ENCODE measurements around the gene CTSK.
"Not testable (repeated sequence)": the region's sequence is repeated elsewhere in the genome, so short reads cannot be mapped to it uniquely, and the experiment has no call there.

CTSK gene

DNA sequence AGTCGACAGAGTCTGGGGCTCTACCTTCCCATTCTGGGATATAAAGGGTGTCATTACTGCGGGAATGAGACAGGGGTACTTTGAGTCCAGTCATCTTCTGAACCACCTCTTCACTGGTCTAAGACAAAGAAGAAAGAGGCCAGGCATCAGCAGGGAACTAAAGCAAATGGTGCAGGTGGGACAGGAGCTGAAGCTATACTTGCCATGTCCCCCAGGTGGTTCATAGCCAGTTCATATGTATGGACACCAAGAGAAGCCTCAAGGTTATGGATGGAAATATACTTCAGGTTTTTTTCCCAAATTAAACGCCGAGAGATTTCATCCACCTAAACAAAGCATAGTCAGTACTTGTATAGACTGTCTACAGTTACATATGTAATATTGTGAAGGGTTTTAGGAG, 2.2 kb downstream of the CTSK start:
- DNase-seq: no peak

DNA sequence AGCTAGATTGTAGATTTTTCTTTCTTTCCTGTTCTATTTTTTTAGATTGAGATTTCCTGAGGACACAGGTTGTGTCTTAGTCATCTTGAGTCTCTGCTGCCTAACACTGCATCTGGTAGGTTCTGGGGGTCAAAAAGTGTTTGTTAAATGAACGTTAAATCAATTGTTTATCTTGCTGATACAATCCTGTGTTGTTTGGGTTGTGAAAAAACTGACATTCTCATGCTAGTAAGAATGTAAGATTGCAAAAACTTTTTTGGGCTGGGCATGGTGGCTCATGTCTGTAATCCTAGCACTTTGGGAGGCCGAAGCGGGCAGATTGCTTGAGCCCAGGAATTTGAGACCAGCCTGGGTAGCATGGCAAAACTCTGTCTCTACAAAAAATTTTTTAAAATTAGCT, 3.4 kb downstream of the CTSK start:
- DNase-seq: no peak

DNA sequence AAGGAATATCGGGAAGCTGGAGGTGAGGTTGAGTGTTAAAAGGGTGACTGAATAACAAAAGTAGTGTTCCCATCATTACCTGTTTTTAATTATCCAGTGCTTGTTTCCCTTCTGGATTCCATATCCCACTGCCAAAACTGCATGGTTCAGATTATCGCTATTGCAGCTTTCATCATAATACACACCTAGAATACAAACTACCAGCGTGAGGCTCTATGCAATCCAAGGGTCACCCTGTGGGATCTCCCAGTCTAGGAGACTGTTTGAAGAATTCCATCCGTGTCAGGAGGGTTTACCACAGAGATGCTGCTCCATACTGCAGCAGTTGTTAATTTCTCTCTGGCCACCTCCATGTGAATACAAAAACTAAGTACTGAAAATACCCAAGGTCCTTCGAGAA, 9.0 kb downstream of the CTSK start:
- DNase-seq: no peak

DNA sequence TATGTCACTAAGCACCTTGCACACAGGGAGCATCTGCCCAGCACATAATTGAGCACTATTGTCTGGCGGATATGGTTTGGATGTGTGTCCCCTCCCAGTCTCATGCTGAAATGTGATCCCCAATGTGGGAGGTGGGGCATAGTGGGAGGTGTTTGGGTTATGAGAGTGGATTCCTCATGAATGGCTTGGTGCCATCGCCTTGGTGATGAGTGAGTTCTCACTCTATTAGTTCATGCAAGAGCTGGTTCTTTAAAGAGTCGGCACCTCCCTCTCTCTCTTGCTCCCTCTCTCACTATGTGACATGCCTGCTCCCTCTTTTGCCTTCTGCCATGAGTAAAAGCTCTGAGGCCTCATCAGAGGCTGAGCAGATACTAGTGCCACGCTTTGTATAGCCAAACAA, 9.5 kb downstream of the CTSK start:
- DNase-seq: no peak

DNA sequence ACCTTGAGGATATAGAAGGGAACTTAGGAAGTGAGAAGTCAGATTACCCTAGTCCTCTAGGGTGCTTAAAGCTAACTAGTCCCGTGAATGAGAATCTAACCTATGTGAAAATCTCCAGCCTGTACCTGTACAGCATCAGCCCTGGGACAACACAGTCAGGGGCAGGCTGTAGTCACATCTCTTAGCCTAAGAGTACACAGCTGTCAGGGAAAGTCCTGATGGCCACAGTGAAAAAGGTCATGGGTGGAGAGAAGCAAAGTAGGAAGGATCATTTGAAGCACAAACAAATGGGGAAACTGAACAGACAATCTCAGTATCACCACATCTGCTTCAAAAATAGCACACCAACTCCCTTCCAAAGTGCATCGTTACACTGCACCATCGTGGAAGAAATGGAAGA, 11.7 kb downstream of the CTSK start:
- no peak for DNase-seq

DNA sequence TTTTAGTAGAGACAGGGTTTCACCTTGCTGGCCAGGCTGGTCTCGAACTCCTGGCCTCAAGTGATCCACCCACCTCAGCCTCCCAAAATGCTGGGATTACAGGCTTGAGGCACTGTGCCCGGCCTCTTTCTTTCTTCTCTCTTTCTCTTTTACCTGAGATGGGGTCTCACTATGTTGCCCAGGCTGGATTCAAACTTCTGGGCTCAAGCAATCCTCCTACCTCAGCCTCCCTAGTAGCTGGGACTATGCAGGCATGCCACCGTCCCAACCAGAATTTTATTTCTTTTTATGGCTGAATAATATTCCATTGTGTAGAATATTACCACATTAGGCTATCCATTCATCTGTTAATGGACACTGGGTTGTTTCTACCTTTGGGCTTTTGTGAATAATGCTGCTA, 14.3 kb downstream of the CTSK start:
- DNase-seq: not testable (repeated sequence)

DNA sequence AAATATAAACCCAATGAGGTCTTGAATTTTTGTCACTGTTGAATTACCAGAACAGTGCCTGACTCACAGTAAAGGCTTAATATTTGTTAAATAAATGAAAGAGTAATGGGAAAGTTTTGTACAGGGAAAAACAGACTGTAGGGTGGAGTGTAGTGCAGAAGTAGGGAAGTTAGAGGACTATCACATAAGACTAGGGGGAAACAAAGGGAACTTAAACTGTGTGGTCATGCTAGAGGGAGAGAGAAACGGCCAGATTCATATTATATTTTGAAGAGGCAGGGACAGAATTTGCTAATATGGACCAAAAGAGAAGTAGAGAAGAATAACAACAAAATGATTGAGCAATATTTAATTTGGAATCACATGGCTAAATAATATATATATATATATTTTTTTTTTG, 14.8 kb downstream of the CTSK start:
- no peak for DNase-seq

DNA sequence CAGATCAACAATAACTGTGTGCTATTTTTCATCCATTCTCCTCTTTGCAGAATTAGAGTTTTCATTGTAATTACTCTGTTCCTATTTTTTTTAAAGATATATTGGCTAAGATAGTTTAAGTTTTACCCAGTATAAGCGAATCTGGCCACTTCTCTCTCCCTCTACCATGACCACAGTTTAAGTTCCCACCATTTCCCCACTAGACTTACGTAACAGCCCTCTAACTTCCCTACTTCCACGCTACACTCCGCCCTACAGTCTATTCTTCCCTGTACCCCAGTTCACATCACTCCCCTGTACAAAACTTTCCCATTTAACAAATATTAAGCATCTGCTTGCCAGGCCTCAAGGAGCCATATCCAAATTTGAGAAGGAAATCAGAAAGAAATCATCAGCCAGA, 16.5 kb downstream of the CTSK start:
- DNase-seq: no peak

DNA sequence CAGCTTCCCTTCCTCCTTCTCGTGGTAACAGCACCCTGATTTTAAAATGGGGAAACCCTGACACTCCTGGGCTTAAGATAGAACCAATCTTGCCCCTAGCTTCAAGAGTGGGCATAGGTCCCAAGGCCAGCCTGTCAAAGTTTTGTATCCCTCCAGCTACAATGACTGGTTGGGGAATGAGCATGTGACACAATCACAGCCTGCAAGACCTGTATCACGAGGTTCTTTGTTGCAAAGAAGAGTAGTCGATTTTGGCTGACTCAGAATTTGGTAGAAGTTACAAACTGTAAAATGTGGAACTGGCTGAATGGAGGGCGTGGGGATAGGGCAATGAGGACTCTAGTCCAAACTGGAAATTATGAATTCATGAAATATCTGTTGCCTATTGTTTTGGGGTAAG, 18.7 kb downstream of the CTSK start:
- no peak for DNase-seq

DNA sequence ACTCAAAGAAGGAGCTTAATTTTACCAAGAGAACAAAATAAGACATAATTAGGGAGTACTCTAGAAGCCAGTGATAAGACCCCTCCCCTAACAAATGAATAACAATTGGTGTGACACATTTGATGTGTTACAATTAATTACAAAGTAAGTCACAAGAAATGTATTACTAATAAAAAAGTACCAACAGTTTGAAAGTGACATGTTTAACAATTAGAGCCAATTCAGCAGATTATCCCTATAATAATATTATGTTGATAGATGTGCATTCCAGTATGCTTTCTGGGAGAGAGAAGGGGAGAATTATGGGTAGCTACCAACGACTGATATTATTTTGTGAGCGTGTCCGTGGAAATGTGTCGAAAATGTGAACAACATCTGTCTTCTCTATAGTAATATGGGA, 19.1 kb downstream of the CTSK start:
- no peak for DNase-seq

DNA sequence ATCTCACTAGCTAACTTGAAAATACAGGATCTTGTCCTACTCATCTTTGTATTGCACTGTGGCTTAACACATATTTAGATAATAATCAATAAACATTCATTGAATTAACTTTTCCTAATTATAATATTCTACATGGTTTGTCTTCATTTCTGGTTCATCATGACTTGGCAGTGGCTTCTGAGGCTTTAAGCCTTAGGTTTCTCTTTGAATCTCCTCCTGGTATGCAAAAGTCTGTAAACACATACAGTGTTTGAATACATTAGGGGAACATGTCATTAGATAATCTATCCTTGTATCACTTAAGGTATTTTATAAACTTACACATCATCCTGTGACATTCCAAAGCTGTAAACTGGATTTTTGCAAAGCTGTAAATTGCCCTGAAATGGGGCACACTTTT, 20.6 kb downstream of the CTSK start:
- DNase-seq: no peak

DNA sequence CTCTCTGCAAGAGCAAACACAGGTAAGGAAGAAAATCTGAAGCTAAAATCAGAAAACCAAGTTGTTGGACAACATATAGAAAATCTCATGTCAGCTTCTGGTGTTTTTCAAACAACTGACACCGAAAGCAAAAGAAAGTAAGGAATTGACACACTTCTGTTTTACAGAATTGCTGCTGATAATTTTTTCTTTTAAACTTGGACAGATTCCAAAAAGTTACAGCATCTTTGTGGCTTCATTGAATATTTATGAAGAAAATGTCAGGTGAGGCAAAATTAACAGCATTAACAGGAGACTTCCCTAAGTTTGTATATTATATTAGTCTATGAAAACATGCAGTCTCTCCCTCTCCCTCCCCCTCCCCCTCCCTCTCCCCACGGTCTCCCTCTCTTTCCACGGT, 27.6 kb downstream of the CTSK start:
- no peak for DNase-seq

DNA sequence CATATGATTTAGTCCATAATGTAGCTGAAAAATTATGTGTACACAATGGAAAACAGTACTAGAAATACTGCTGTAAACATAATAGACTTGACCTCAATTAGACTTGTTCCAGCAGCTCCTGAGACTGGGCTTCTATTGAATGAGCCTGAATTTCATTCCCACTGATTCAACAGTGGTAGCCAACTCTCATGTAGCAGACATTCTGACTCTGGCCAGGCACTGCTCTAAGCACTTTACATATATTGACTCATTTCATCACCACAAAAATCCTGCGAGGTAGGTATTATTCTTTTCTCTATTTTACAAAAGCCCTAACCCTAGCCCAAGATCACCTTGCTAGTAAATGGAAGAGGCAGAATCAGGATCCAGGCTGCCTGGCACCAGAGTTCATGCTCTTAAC, 29.7 kb downstream of the CTSK start:
- no peak for DNase-seq

DNA sequence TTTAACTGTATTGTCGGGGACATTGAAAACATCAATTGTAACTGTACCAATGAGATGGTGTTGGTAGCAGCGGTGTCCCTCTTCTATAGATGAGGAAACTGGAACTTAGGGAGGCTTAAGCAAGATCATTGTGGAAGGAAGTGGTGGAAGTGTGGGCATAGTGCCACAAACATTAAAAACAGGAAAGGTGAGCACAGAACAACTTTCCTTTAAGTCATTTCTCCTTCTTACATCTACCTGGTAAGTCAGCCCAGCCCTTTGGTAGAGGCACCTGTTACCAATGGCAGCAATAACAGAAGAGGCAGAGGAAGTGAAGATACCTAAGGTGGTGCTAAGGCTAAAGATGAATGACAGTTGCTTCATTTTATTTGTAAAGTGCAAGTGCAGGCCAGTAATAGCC, 30.5 kb downstream of the CTSK start:
- peak; percentile 38 to 64 for DNase-seq

DNA sequence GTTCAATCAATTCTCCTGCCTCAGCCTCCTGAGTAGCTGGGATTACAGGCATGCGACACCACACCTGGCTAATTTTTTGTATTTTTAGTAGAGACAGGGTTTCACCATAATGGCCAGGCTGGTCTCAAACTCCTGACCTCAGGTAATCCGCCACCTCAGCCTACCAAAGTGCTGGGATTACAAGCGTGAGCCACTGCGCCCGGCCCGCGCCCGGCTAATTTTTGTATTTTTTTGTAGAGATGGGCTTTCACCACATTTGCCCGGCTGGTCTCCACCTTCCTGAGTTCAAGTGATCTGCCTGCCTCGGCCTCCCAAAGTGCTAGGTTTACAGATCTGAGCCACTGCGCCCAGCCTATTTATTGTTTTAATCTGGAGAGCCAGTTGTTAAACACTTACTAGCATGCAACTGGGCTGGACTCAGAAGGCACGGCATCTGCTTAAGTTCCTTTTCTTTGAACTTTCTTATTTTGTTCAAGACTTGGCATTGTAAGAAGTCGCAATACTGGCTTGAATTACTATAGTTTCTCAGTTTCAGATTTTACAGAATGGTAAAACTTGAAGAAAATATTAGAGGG, 32.0 kb downstream of the CTSK start:
- DNase-seq: not testable (repeated sequence)

DNA sequence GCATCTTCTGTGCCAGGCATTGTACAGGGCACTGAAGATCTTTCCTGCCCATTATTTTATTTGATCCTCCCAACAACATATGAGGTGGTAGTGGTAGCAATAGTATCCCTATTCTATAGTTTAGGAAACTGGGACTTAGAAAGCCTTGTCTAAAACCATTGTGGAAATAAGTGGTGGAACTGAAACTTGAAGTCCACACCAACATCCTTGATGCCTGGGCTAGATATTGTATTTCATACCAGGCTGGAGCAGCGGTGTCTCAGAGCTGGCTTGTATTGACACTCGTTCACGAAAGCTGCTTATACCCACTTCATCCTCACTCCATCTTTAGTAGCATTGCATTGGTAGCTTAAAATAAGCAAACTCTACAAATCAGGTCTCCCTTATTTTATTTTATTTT, 32.8 kb downstream of the CTSK start:
- no peak for DNase-seq

DNA sequence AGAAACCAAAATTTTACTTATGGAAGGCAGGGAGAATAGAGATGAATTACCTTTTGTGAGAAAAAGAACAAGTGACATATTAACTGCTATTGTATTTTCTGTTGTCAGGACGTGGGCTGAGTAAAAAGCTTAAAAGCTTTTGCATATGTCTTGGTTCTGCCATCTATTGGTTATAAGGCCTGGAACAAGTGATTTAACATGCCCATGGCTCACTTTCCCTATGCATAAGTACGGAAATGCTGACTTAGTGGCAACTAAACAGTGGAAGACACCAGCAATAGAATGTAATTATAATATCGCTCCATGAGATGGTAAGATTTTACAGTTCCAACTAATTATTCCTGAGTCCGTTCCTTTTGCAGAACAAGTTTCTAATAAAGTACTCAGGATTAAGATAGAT, 35.7 kb downstream of the CTSK start:
- no peak for DNase-seq

DNA sequence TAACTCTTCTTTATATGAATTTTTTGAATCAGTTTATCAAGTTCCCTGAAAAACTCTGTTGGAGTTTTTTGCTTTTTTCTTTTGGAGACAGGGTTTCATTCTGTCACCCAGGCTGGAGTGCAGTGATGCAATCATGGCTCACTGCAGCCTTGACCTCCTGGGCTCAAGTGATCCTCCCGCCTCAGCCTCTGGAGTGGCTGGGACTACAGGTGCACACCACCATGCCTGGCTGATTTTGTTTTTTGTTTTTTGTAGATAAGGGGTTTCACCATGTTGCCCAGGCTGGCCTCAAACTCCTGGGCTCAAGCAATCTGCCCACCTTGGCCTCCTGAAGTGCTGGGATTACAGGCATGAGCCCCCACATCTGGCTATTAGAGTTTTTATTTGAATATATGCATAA, 40.4 kb downstream of the CTSK start:
- not testable (repeated sequence) for DNase-seq

DNA sequence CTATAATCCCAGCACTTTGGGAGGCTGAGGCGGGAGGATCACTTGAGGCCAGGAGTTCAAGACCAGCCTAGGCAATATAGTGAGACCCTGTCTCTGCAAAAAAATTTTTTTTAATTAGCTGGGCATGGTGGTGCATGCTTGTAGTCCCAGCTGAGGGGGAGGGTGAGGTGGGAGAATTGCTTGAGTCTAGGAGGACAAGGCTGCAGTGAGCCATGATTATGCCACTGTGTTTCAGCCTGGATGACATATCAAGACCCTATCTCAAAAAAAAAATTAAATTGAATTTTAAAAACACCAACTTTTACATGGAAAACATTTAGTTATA, 42.1 kb downstream of the CTSK start:
- DNase-seq: not testable (repeated sequence)

DNA sequence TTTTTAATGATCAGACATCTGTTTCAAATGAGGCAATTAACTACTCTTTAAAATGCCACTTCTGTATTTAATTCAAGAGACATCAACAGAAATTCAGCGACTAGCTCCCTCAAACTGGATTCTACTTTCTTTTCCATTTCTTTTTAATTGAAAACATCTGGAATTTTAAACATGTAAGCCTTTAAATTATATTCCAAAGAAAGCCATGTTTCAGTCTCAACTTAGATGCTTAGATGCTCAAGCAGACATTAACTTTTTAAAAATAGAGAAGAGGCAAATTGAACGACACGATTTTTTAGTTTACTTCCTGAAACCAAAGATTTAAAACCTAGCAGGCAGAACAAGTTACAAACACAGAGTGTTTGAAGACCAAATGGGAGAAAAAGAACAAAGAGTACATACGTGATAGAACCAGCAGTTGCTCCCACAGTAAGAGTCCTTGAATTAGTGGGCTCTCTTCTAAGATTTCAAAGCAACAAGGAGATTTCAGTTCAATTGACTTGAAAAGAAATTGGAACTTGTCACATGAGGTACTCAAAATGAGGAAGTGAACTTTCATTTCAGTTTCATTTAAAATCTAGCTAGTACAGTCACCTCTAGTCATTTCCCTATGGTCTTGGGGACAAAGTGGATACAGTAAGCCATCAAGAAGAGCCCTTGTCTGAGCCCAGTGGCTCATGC, 42.6 kb downstream of the CTSK start, which contains the start of gene CTSS:
TSS of gene CTSS (minus strand) at position 483 of the 681 bp plus-strand sequence. CDS start 1,015 bp downstream, outside the sequence.
- peak; percentile 82 to 87 for DNase-seq

DNA sequence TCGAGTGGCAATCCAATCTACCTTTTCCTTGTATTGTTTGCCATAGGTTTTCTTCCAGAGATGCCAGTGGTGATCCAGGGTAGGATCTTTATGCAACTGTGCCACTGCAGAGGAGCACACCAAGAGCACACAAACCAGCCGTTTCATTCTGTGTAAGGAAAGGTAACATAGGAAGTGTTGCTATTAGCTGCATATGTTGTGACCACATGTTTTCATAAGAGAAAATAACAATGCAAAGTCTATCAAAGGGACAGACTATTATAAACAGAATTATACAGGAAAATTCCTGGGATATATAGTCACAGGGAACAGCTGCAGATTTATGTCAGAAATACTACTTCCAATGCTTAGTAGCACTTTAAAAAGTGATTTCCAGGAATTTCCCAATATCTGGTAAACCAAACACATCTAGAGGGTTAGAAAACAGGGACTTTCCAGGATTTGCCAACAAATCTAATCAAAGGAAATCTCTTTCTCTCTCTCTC, 43.4 kb downstream of the CTSK start:
- peak; percentile 14 to 15 for DNase-seq

DNA sequence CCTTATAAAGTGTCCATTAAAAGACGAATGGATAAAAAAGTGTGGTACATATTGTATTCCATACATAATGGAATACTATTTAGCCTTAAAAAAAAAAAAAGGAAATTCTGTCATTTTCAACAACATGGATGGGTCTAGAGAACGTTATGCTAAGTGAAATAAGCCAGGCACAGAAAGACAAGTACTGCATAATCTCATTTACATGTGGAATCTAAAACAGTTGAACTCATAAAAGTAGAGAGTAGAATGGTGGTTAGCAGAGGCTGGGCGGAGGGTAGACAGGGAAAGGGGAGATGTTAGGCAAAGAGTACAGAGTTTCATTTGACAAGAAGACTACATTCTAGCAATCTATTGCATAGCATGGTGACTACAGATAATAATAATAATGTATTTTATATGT, 45.0 kb downstream of the CTSK start:
- no peak for DNase-seq

DNA sequence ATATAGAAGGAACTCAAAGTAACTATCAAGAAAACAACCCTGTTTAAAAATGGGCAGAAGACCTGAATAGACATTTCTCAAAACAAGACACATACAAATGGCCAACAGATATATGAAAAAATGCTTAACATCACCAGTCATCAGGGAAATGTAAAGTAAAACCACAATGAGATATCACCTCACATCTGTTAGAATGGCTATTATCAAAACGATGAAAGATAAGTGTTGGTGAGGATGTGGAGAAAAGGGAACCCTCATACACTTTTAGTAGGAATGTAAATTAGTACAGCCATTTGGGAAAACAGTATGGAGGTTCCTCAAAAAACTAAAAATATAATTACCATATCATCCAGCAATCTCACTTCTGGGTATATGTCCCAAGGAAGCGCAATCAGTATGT, 45.5 kb downstream of the CTSK start:
- no peak for DNase-seq

DNA sequence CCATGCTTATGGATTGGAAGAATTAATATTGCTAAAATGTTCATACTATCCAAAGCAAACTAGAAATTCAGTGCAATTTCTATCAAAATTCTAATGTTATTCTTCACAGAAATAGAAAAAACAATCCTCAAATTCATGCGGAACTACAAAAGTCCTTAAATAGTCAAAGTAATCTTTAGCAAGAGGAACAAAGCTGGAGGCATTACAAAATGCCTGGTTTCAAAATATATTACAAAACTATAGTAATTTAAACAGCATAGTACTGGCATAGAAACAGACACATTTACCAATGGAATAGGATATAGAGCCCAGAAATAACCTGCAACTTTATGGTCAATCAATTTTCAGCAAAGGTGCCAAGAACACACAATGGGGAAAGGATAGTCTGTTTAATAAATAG, 46.3 kb downstream of the CTSK start:
- DNase-seq: no peak

DNA sequence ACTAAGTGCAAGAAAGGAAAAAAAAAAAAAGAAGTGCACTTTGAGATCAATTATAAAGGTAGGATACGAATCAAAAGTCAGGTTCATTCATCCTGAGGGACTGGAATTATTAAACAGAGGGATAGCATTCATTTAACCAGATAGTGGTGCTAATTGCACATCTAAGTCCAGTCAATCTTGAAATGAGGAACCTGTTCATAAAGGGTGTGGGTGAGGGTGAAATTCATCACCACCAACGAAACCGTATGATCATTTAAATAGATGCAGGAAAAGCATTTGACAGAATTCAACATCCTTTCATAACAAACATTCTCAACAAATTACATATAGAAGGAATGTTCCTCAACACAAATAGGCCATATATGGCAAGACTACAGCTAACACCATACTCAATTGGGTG, 48.0 kb downstream of the CTSK start:
- peak; percentile 14 to 65 for DNase-seq
